NCI-H1092 treated with DMSO at 0.1 percent for 48 hours (cell line): ENCODE results near the gene HS3ST5.
"Not testable (repeated sequence)": the region's sequence is repeated elsewhere in the genome, so short reads cannot be mapped to it uniquely, and the experiment has no call there.

Experiments used
- DNase-seq: peaks from one replicate; lab custom pipeline; 2025; lab: John Stamatoyannopoulos, UW

The HS3ST5 gene

DNA sequence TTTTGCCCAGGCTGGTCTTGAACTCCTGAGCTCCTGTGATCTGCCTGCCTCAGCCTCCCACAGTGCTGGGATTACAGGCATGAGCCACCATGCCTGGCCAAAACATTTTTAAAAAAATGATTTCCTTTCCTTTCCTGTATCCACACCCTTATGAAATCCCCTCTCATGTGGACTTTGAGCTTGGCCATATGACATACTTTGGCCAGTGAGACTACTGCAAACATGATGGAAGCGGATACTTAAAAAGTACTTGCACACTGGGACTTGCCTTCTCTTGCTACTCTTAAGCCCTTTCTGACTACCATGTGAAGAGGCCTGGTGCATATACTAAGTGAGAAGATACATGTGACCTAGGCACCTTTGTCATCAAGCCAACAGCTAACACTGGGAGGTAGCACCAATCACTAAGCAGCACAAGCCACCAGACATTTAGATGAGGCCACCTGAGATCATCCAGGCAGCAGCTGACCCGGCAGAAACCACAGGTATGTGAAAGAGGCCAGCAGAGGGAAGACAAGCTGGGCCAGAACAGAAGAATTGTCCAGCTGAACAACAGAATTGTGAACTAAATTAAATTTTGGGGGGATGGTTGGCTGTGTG lies 293.4 kb downstream of the HS3ST5 start:
- no peak for DNase-seq

DNA sequence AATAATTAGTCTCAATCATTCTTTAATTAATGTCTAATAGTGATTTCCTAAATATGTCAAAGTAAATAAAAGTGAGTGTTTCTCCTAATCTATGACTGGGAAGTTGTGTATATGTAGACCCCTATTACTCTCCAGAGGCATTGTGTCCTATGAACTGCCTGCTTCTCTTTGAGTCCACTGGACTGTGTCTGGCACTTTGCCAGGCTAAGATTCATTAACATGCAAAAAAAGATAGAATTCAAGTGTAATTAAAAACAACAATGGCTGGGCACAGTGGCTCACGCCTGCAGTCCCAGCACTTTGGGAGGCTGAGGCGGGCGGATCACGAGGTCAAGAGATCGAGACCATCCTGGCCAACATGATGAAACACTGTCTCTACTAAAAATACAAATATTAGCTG lies 298.3 kb downstream of the HS3ST5 start:
- DNase-seq = not testable (repeated sequence)

GRCh38 chr6:114042267-114043016 lies 300.4 kb downstream of the HS3ST5 start:
- DNase-seq = no peak

DNA sequence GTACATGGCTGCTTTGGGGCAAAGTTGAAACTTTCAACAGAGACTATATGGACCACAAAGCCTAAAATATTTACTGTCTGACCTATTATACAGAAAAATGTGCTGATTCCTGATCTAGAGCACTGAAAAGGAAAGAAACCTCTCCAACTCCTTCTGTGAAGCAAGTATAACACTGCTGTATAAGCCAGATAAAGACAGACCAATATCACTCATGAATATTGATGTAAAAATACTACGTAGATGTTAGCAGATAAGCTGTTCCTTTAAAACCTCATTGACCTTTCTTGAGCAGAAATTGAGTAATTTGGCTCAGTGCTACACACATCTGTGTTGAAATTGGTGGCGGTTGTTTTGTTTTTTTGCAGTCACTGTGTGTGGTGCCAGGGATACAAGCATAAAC lies 302.0 kb downstream of the HS3ST5 start:
- DNase-seq = no peak

DNA sequence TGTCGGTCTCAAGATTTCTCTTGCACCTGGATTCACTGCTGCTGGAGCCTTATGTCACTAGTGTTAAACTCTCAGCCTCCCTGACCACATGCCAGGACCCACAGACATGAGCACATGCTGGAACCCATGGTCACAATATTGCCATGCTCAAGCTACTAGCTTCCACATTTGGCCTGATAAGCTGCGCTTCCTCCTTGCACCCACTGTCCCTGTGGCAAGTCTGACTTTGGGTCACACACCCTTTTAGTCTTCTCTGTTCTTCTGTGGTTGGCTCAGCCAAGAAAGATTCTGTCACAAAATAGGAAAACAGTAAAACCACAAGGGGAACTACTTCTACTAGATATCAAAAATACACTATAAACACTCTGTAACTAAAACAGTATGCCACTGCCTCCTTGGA lies 303.0 kb downstream of the HS3ST5 start:
- DNase-seq = no peak

- no peak for DNase-seq
Measured at GRCh38 chr6:114033606-114034005, 309.2 kb downstream of the HS3ST5 start.

GRCh38 chr6:114032721-114033120 lies 310.1 kb downstream of the HS3ST5 start:
- DNase-seq = no peak

DNA sequence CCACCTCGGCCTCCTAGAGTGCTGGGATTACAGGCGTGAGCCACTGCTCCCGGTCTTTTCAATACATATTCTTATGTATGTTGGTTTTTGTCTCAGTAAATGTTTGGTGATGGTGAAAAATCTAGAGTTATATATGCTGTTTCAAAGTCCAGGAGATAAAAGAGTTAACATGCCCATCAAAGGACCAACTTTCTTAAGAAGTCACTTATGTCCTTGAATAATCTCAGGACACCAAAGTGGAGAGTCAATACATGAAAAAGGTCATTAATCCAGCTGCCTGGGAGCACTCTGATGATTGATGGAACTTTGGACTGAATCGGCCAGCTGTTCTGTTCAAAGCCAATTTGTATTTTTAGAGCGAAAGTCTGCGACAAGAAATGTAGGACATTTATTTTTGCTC lies 312.1 kb downstream of the HS3ST5 start:
- no peak for DNase-seq

DNA sequence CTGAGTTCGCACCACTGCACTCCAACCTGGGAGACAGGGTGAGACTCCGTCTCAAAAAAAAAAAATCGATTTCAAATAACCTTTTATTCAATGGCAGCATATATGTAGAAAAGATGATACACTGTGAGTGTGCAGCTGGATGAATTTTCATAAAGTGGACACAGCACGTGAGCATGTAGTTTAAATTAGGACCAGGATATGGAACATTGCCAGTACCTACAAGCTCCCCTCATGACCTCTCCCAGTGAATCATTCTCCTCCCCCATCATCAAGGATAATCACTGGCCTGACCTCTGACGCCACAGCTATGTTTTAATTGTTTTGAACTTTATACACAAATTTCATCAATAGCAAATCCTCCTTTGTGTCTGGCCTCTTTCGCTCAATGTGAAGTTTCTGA lies 318.1 kb downstream of the HS3ST5 start:
- no peak for DNase-seq

DNA sequence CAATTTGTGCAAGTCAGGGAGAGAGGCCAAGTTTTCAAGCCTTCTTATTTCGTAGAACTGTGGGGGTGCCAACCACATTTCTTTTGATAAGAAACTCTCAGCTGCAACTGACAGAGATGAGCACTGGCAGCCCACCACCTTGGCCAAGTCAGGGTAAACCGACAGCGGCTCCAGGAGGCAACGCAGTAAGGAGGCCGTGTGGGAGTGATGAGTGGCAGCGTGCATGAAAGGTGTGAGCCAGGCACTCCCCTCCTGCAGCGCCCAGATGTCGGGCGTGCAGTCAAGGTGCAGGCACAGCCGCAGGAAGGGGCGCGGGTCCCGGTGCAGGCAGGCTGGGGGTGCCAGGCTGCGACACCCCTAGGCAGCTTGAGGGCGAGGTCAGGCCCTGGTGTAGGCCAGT lies 322.6 kb downstream of the HS3ST5 start:
- DNase-seq = no peak

DNA sequence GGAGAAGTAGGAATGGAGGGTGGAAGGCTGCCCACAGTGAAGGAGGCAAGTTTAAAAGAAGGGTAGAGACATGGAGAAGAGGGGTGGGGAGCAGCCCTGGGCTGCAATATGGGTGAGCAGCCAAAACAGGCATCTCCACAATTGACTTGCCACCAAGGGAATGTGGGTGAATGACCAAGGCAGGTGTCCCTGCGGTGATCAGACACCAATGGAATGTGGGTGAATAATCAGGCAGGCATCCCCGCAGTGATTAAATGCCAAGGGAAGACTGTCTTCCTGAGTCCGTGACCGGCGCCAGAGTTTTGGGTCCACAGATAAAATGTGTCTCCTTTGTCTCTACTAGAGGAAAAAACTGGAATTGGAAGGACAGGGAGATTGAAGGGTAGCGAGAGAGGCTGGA lies 325.7 kb downstream of the HS3ST5 start:
- DNase-seq = not testable (repeated sequence)

DNA sequence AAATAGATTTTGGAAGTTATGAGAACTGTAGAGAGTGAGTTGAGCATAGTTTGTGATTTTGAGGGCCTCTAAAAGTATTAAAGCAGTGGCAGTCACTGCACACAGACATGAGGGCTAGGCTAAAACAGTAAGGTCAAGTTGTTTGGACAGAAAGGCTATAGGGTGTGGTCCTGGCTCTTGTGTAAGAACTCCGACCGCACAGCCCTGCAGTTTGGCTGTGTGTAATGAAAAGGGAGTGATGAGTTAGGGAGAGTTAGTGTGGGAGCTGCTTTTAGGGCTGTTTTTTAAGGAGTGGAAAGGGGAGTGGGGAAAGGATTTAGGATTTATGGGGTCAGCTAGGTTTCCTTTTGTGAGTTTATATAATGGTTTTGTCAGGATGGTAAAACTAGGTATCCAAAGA lies 328.7 kb downstream of the HS3ST5 start:
- not testable (repeated sequence) for DNase-seq

DNA sequence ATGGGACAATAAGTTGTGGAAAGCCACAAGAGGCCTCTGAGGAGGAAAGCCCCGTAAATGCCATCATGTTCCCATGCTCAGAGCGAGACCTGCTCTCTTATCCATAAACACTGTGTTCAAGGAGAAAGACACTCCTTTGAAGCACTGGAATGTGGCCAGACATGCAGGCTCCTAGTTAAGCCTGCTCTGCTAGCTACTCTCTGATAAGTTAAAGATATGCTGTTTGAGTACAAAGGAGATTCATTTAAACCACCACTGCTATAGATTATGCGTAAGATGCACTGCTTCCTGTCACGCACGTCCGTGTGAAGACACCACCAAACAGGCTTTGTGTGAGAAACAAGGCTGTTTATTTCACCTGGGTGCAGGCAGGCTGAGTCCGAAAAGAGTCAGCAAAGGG lies 331.3 kb downstream of the HS3ST5 start:
- not testable (repeated sequence) for DNase-seq

GRCh38 chr6:114010540-114010939 lies 332.3 kb downstream of the HS3ST5 start:
- no peak for DNase-seq

GRCh38 chr6:114009192-114009591 lies 333.6 kb downstream of the HS3ST5 start:
- no peak for DNase-seq

DNA sequence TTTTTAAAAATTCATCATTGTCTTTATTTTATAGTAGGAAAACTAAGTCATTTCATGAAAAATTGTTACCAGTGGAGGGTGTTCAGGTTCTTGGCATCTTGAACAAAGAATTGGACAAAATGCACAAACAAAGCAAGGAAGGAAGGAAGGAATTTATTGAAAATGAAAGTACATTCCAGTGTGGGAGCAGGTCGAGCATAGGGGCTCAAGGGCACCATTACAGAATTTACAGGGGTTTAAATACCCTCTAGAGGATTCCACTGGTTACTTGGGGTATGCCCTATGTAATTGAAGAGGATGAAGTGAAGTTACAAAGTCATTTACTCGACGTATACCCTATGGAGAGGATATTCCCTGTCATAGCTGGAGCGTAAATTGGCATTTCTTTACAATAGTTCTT lies 334.5 kb downstream of the HS3ST5 start:
- no peak for DNase-seq

DNA sequence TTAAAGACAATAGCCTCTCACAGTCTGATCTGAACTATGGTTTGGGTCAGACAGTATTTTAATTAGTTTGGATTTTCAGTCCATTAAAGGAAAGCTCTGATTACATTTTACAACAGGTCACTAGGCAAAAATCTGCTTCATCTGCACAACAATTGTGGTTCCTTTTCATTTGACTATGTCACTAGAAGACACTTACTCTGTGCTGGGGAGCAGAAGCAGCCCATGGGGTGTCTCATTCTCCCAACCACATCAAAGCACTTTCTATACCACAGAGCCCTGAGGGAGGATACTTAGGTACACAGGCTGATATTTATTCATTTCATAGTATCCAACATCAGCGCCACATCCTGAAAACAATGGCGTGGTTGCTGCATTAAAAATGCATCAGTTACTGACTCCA lies 335.3 kb downstream of the HS3ST5 start:
- DNase-seq = no peak
